ENCODE measurements around the gene CTDP1.
"Not testable (repeated sequence)": the region's sequence is repeated elsewhere in the genome, so short reads cannot be mapped to it uniquely, and the experiment has no call there.

Gene CTDP1

GRCh38 chr18:79736230-79736629 lies 56.6 kb downstream of the CTDP1 start:
- peaks cover 0 to 4% of the 10 kb centered on the region in 2 donors for H3K9me3 ChIP-seq (ENCODE audit: control insufficient read depth in 2 of 2, low read length in 2 of 2)
- H3K4me3 ChIP-seq (ENCODE audit: low read length in 2 of 2): no peak overlapping the region
- peaks cover 30% of the 10 kb centered on the region in 2 donors for H3K36me3 ChIP-seq (ENCODE audit: control insufficient read depth in 2 of 2, insufficient read depth in 2 of 2, low read length in 2 of 2)

DNA sequence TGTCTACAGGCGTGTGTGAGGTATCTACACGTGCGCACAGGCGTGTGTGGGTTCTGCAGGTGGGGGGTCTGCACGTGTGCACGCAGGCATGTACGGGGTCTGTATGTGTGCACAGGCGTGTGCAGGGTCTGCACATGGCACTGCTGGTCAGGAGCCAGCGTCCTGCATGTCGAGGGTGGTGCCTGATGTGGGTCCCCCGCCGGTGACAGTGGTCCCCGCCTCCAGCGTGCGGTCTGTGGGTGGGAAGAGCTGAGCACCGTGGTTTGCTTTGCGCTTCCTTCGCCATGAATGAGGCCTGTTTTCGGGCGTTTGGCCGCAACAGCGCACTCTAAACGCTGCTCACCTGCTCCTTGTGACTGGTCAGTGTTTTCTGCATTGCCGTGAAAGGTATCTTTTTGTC lies 57.2 kb downstream of the CTDP1 start:
- H3K27me3 ChIP-seq (ENCODE audit: control insufficient read depth in 1 of 2, insufficient read depth in 2 of 2, low read length in 2 of 2): no peaks in the 10 kb centered on the region
- peaks cover 29 to 30% of the 10 kb centered on the region in 2 donors for H3K36me3 ChIP-seq (ENCODE audit: control insufficient read depth in 2 of 2, insufficient read depth in 2 of 2, low read length in 2 of 2)
- H3K27ac ChIP-seq (ENCODE audit: low read length): no peak overlapping the region
- no peak overlapping the region for H3K4me3 ChIP-seq (ENCODE audit: low read length in 2 of 2)
- H3K9ac ChIP-seq (ENCODE audit: low read length in 2 of 2): no peak overlapping the region
- H3K4me1 ChIP-seq (ENCODE audit: control insufficient read depth, insufficient read depth, low read length): no peaks in the 10 kb centered on the region
- H3K9me3 ChIP-seq (ENCODE audit: control insufficient read depth in 2 of 2, low read length in 2 of 2): peaks cover 0 to 4% of the 10 kb centered on the region in 2 donors

More at GRCh38 chr18:79736230-79736629, 56.6 kb downstream of the CTDP1 start:
- Histone ChIP-seq H3K9ac (ENCODE audit: low read length in 2 of 2) (no peak overlapping the region), H3K27me3 (ENCODE audit: control insufficient read depth in 1 of 2, insufficient read depth in 2 of 2, low read length in 2 of 2) (no peaks in the 10 kb centered on the region), H3K4me1 (ENCODE audit: control insufficient read depth, insufficient read depth, low read length) (no peaks in the 10 kb centered on the region), H3K27ac (ENCODE audit: low read length) (no peak overlapping the region)

GRCh38 chr18:79737426-79737825 lies 57.8 kb downstream of the CTDP1 start:
- Histone ChIP-seq H3K4me1 (ENCODE audit: control insufficient read depth, insufficient read depth, low read length) (no peaks in the 10 kb centered on the region), H3K36me3 (ENCODE audit: control insufficient read depth in 2 of 2, insufficient read depth in 2 of 2, low read length in 2 of 2) (peaks cover 25 to 28% of the 10 kb centered on the region in 2 donors), H3K9me3 (ENCODE audit: control insufficient read depth in 2 of 2, low read length in 2 of 2) (peaks cover 0 to 4% of the 10 kb centered on the region in 2 donors), H3K4me3 (ENCODE audit: low read length in 2 of 2) (no peak overlapping the region), H3K27ac (ENCODE audit: low read length) (no peak overlapping the region), H3K9ac (ENCODE audit: low read length in 2 of 2) (no peak overlapping the region), H3K27me3 (ENCODE audit: control insufficient read depth in 1 of 2, insufficient read depth in 2 of 2, low read length in 2 of 2) (no peaks in the 10 kb centered on the region)

DNA sequence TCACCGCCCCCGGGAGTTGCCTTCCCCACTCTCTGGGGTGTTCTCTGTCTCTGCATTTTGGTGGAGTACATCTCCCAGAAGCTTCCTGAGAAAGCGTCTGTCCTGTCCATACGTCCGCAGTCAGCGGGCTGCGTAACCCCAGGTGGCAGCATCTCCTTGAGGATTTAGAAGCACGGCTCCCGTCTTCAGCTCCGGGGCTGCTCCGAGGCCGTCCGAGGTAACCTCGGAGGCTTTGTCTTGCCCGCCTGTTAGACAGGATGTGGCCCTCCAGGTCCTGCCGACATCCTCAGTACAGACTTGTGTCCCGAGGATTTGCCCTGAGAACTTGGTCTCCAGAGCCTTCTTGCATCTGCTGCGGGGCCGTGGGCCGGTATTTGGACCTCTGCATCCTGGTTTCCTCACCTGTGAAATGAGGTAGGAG lies 58.4 kb downstream of the CTDP1 start:
- Histone ChIP-seq H3K4me3 (ENCODE audit: low read length in 2 of 2) (no peak overlapping the region), H3K27ac (ENCODE audit: low read length) (no peak overlapping the region), H3K27me3 (ENCODE audit: control insufficient read depth in 1 of 2, insufficient read depth in 2 of 2, low read length in 2 of 2) (no peaks in the 10 kb centered on the region), H3K4me1 (ENCODE audit: control insufficient read depth, insufficient read depth, low read length) (no peaks in the 10 kb centered on the region), H3K9ac (ENCODE audit: low read length in 2 of 2) (no peak overlapping the region), H3K36me3 (ENCODE audit: control insufficient read depth in 2 of 2, insufficient read depth in 2 of 2, low read length in 2 of 2) (peaks cover 23 to 30% of the 10 kb centered on the region in 2 donors), H3K9me3 (ENCODE audit: control insufficient read depth in 2 of 2, low read length in 2 of 2) (no peaks in the 10 kb centered on the region)

DNA sequence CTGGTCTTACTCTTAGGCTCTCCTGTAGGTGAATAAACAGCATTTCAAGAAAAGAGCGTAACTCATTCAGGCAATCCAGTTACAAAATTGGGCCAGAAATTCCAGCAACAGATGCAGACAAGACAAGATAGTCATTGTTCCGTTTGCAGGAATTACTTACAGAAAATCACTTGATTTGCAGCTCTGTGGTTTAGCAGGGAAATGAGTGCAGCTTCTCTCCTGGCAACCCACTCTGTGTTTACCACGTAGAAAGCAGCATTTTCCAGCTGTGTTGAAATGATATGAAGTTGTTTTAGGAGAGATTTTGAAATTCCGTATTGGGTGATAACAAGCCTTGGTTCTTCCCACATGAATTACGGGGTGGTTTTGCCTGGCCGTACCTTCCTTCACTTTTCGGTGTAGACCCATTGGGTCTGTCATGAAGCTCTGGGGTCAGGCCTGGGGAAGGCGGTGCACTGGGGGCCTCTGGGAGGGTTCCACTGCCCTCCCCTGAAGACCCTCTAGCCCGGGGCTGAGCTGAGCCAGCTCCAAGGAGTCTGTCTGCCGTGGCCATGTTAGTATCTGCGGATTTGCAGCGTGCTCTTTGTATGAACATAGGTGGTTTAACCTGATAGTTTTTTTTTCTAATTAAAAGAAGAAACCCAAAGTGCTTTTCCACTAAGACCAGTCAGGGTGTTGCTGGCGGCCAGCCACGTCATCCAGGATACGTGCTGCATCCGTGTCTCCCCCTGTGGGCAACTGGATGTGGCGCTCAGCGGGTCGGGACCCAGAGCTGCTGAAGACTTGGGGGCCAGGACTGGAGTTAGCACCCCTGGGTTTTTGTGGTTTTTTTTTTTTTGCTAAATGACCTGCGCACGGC lies 59.2 kb downstream of the CTDP1 start:
- Histone ChIP-seq H3K4me1 (ENCODE audit: control insufficient read depth, insufficient read depth, low read length) (no peaks in the 10 kb centered on the region), H3K9me3 (ENCODE audit: control insufficient read depth in 2 of 2, low read length in 2 of 2) (no peaks in the 10 kb centered on the region), H3K27me3 (ENCODE audit: control insufficient read depth in 1 of 2, insufficient read depth in 2 of 2, low read length in 2 of 2) (no peaks in the 10 kb centered on the region), H3K36me3 (ENCODE audit: control insufficient read depth in 2 of 2, insufficient read depth in 2 of 2, low read length in 2 of 2) (peaks cover 20 to 30% of the 10 kb centered on the region in 2 donors), H3K9ac (ENCODE audit: low read length in 2 of 2) (no peak overlapping the region), H3K27ac (ENCODE audit: low read length) (no peak overlapping the region), H3K4me3 (ENCODE audit: low read length in 2 of 2) (no peak overlapping the region)

- no peak overlapping the region for H3K4me3 ChIP-seq (ENCODE audit: low read length in 2 of 2)
- no peak overlapping the region for H3K9ac ChIP-seq (ENCODE audit: low read length in 2 of 2)
- H3K27me3 ChIP-seq (ENCODE audit: control insufficient read depth in 1 of 2, insufficient read depth in 2 of 2, low read length in 2 of 2): no peaks in the 10 kb centered on the region
- no peak overlapping the region for H3K27ac ChIP-seq (ENCODE audit: low read length)
- peaks cover 20 to 30% of the 10 kb centered on the region in 2 donors for H3K36me3 ChIP-seq (ENCODE audit: control insufficient read depth in 2 of 2, insufficient read depth in 2 of 2, low read length in 2 of 2)
- H3K9me3 ChIP-seq (ENCODE audit: control insufficient read depth in 2 of 2, low read length in 2 of 2): no peaks in the 10 kb centered on the region
- H3K4me1 ChIP-seq (ENCODE audit: control insufficient read depth, insufficient read depth, low read length): no peaks in the 10 kb centered on the region
These were observed 59.8 kb downstream of the CTDP1 start for GRCh38 chr18:79739440-79739778.

DNA sequence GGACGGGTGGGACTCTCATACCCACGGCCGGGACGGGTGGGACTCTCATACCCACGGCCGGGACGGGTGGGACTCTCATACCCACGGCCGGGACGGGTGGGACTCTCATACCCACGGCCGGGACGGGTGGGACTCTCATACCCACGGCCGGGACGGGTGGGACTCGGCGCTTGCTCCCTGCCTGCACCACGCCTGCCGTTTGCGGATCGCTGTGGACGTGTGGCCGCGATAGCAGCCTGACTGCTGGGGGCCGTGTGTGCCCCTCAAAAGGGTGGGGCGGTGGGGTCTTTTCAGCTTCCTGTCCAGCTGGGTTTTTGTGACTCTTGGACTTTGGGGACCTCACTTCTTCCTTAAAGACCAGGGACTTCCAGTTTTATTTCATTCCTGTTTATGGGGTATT lies 60.4 kb downstream of the CTDP1 start:
- H3K9me3 ChIP-seq (ENCODE audit: control insufficient read depth in 2 of 2, low read length in 2 of 2); H3K27ac ChIP-seq (ENCODE audit: low read length); H3K4me3 ChIP-seq (ENCODE audit: low read length in 2 of 2); H3K9ac ChIP-seq (ENCODE audit: low read length in 2 of 2); H3K27me3 ChIP-seq (ENCODE audit: control insufficient read depth in 1 of 2, insufficient read depth in 2 of 2, low read length in 2 of 2); H3K4me1 ChIP-seq (ENCODE audit: control insufficient read depth, insufficient read depth, low read length): not testable (repeated sequence)
- peaks cover 20 to 25% of the 10 kb centered on the region in 2 donors for H3K36me3 ChIP-seq (ENCODE audit: control insufficient read depth in 2 of 2, insufficient read depth in 2 of 2, low read length in 2 of 2)

- Histone ChIP-seq H3K27me3 (ENCODE audit: control insufficient read depth in 1 of 2, insufficient read depth in 2 of 2, low read length in 2 of 2) (no peaks in the 10 kb centered on the region), H3K4me3 (ENCODE audit: low read length in 2 of 2) (no peak overlapping the region), H3K9ac (ENCODE audit: low read length in 2 of 2) (no peak overlapping the region), H3K9me3 (ENCODE audit: control insufficient read depth in 2 of 2, low read length in 2 of 2) (no peaks in the 10 kb centered on the region), H3K36me3 (ENCODE audit: control insufficient read depth in 2 of 2, insufficient read depth in 2 of 2, low read length in 2 of 2) (peaks cover 15 to 19% of the 10 kb centered on the region in 2 donors), H3K4me1 (ENCODE audit: control insufficient read depth, insufficient read depth, low read length) (no peaks in the 10 kb centered on the region), H3K27ac (ENCODE audit: low read length) (no peak overlapping the region)
These were observed 61.1 kb downstream of the CTDP1 start for GRCh38 chr18:79740521-79741361.

GRCh38 chr18:79741362-79741700 lies 61.7 kb downstream of the CTDP1 start:
- H3K27me3 ChIP-seq (ENCODE audit: control insufficient read depth in 1 of 2, insufficient read depth in 2 of 2, low read length in 2 of 2): no peaks in the 10 kb centered on the region
- H3K9ac ChIP-seq (ENCODE audit: low read length in 2 of 2): no peak overlapping the region
- H3K27ac ChIP-seq (ENCODE audit: low read length): no peak overlapping the region
- no peaks in the 10 kb centered on the region for H3K9me3 ChIP-seq (ENCODE audit: control insufficient read depth in 2 of 2, low read length in 2 of 2)
- H3K36me3 ChIP-seq (ENCODE audit: control insufficient read depth in 2 of 2, insufficient read depth in 2 of 2, low read length in 2 of 2): peaks cover 15 to 19% of the 10 kb centered on the region in 2 donors
- H3K4me3 ChIP-seq (ENCODE audit: low read length in 2 of 2): no peak overlapping the region
- no peaks in the 10 kb centered on the region for H3K4me1 ChIP-seq (ENCODE audit: control insufficient read depth, insufficient read depth, low read length)

DNA sequence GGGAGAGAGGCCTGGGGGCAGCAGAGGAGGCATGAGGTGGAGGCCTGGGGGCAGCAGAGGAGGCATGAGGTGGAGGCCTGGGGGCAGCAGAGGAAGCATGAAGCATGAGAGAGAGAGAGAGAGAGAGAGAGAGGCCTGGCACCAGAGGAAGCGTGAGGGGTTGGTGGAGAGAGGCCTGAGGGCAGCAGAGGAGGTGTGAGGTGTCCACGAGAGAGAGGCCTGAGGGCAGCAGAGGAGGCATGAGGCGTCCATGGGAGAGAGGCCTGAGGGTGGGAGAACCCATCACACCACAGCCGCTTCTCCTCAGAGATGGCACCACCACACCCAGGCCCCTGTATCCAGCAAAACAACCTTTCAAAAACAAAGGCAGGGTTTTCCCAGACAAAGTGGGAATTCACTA lies 62.5 kb downstream of the CTDP1 start:
- H3K9ac ChIP-seq (ENCODE audit: low read length in 2 of 2): no peak overlapping the region
- no peak overlapping the region for H3K27ac ChIP-seq (ENCODE audit: low read length)
- H3K4me3 ChIP-seq (ENCODE audit: low read length in 2 of 2): no peak overlapping the region
- H3K36me3 ChIP-seq (ENCODE audit: control insufficient read depth in 2 of 2, insufficient read depth in 2 of 2, low read length in 2 of 2): peaks cover 9 to 12% of the 10 kb centered on the region in 2 donors
- no peaks in the 10 kb centered on the region for H3K27me3 ChIP-seq (ENCODE audit: control insufficient read depth in 1 of 2, insufficient read depth in 2 of 2, low read length in 2 of 2)
- no peaks in the 10 kb centered on the region for H3K4me1 ChIP-seq (ENCODE audit: control insufficient read depth, insufficient read depth, low read length)
- H3K9me3 ChIP-seq (ENCODE audit: control insufficient read depth in 2 of 2, low read length in 2 of 2): no peaks in the 10 kb centered on the region

GRCh38 chr18:79744625-79745024 lies 65.0 kb downstream of the CTDP1 start:
- H3K4me3 ChIP-seq (ENCODE audit: low read length in 2 of 2): no peak overlapping the region
- H3K4me1 ChIP-seq (ENCODE audit: control insufficient read depth, insufficient read depth, low read length): no peaks in the 10 kb centered on the region
- H3K36me3 ChIP-seq (ENCODE audit: control insufficient read depth in 2 of 2, insufficient read depth in 2 of 2, low read length in 2 of 2): peaks cover 6 to 11% of the 10 kb centered on the region in 2 donors
- no peaks in the 10 kb centered on the region for H3K9me3 ChIP-seq (ENCODE audit: control insufficient read depth in 2 of 2, low read length in 2 of 2)
- H3K27me3 ChIP-seq (ENCODE audit: control insufficient read depth in 1 of 2, insufficient read depth in 2 of 2, low read length in 2 of 2): no peaks in the 10 kb centered on the region
- no peak overlapping the region for H3K27ac ChIP-seq (ENCODE audit: low read length)
- H3K9ac ChIP-seq (ENCODE audit: low read length in 2 of 2): no peak overlapping the region
